Endothelial cell of umbilical vein (primary cell): ENCODE results near the gene KRTAP5-2. TPM values are rescaled to one million over a fixed set of nuclear protein-coding genes. Genes with fewer than 3 reads are reported as not detected.

Experiments
- BruUV-seq: library from RNA; stranded (reverse); fragments of 400-500 nt; replicated peaks from 2 replicates; lab custom pipeline; 2021; lab: Mats Ljungman, UMichigan
- CTCF ChIA-PET: fragments of 300-600, 350-600 bp; sonication (Branson Sonifier 250); formaldehyde crosslinking; loops from one replicate; lab custom pipeline; 2021; ENCODE audit warnings: antibody characterized with exemption, inconsistent platforms; lab: Charles Lee
- POLR2A ChIA-PET: fragments of 300-600, 350-600 bp; sonication (Branson Sonifier 250); formaldehyde crosslinking; loops from one replicate; lab custom pipeline; 2021; ENCODE audit warnings: antibody characterized with exemption, inconsistent platforms; lab: Charles Lee
- DNase-seq: peaks from one replicate; pipeline ENCODE4 v3.0.0-alpha.2; 2011; ENCODE audit warnings: low read depth, low spot score
- FAIRE-seq: peaks from 2 replicates; lab custom pipeline; 2011; peaks lifted over from hg19 to GRCh38; lab: Jason Lieb, UNC
- H2AFZ ChIP-seq: 2 replicates; pipeline ENCODE4 v1.6.0; 2012; ENCODE audit warnings: low read depth, low read length, control low read depth, inconsistent platforms
- H3K27ac ChIP-seq: 2 replicates; pipeline ENCODE4 v1.5.1; 2011; ENCODE audit warnings: low read depth, mild to moderate bottlenecking, control low read depth, low read length, moderate library complexity; ENCODE audit not compliant: insufficient read depth
- H3K27me3 ChIP-seq, 2 experiments: 2 replicates each; pipeline versions ENCODE4 v1.6.0 to v1.6.1; 2011; ENCODE audit warnings: low read length in 2 of 2, mixed read lengths in 1 of 2; ENCODE audit not compliant: control insufficient read depth in 2 of 2, insufficient read depth in 2 of 2
- H3K36me3 ChIP-seq, 2 experiments: 2 replicates in 1 of 2; 3 replicates in 1 of 2; pipeline ENCODE4 v1.5.1; 2011; ENCODE audit warnings: low read length in 2 of 2, mild to moderate bottlenecking in 1 of 2, moderate library complexity in 1 of 2; ENCODE audit not compliant: control insufficient read depth in 2 of 2, insufficient read depth in 2 of 2; ENCODE audit errors: extremely low read depth in 1 of 2
- H3K4me1 ChIP-seq: 3 replicates; pipeline ENCODE4 v1.5.1; 2011; ENCODE audit warnings: mild to moderate bottlenecking, low read length; ENCODE audit not compliant: control insufficient read depth, insufficient read depth; ENCODE audit errors: extremely low read depth
- H3K4me2 ChIP-seq: 2 replicates; pipeline ENCODE4 v1.6.1; 2011; ENCODE audit warnings: low read length, control low read depth, mixed read lengths; ENCODE audit not compliant: insufficient read depth
- H3K4me3 ChIP-seq, 3 experiments: fragments of 200-600 bp in 1 of 3; sonication (generic), shearing (Covaris generic) in 1 of 3; replicated peaks in 1 of 3; 2 replicates each; pipeline ENCODE4 v1.5.1; 2011 to 2016; ENCODE audit warnings: control low read depth in 3 of 3, low read length in 3 of 3, mild to moderate bottlenecking in 2 of 3, inconsistent platforms in 1 of 3, low read depth in 1 of 3, moderate library complexity in 1 of 3; ENCODE audit not compliant: insufficient read depth in 1 of 3
- H3K79me2 ChIP-seq: 2 replicates; pipeline ENCODE4 v1.6.0; 2012; ENCODE audit warnings: low read length, inconsistent platforms; ENCODE audit not compliant: control insufficient read depth, insufficient read depth
- H3K9ac ChIP-seq: replicated peaks from 2 replicates; pipeline ENCODE3; 2011; ENCODE audit warnings: low read length, control low read depth; ENCODE audit not compliant: insufficient read depth; ENCODE audit errors: extremely low read depth
- H3K9me1 ChIP-seq: replicated peaks from 3 replicates; pipeline ENCODE4 v1.6.0; 2011; ENCODE audit warnings: mild to moderate bottlenecking, low read length; ENCODE audit not compliant: control insufficient read depth, insufficient read depth; ENCODE audit errors: extremely low read depth
- H3K9me3 ChIP-seq: replicated peaks from 2 replicates; pipeline ENCODE4 v1.5.1; 2012; ENCODE audit warnings: low read length, inconsistent platforms; ENCODE audit not compliant: control insufficient read depth, insufficient read depth
- H4K20me1 ChIP-seq: replicated peaks from 2 replicates; pipeline ENCODE3; 2011; ENCODE audit warnings: mild to moderate bottlenecking, low read length; ENCODE audit not compliant: control insufficient read depth, insufficient read depth; ENCODE audit errors: extremely low read depth
- EZH2 ChIP-seq: IDR thresholded peaks from 2 replicates; pipeline ENCODE4 v1.6.1; 2012; ENCODE audit warnings: borderline replicate concordance, low read depth, mild to moderate bottlenecking, moderate library complexity, low read length, inconsistent platforms; ENCODE audit not compliant: severe bottlenecking
- GATA2 ChIP-seq: IDR thresholded peaks from 2 replicates; pipeline ENCODE4 v1.7.0; 2011; ENCODE audit warnings: low read depth, mild to moderate bottlenecking, moderate library complexity, mixed read lengths, low read length; ENCODE audit not compliant: insufficient read length, insufficient read depth
- JUN ChIP-seq: IDR thresholded peaks from 2 replicates; pipeline ENCODE4 v1.6.1; 2011; ENCODE audit warnings: borderline replicate concordance, low read depth; ENCODE audit not compliant: insufficient read length, insufficient read depth
- dilution Hi-C: fragments of 300-500 bp; cut with MboI; formaldehyde crosslinking; loops from one replicate; pipeline ENCODE4 v1.15.0; 2019; ENCODE audit warnings: low sequenced_read_pairs; ENCODE audit not compliant: extremely low pct_ligation_motif_present
- intact Hi-C: fragments of 100-400 bp; cut with micrococcal nuclease; formaldehyde crosslinking; loops from one replicate; pipeline ENCODE4 v1.10.0; 2022
- polyA plus RNA-seq, 4 experiments: library from polyadenylated mRNA; depleted of rRNA in 3 of 4; stranded (reverse) in 3 of 4; unstranded in 1 of 4; fragments of >200 nt; gene quantifications; 2 replicates each; pipeline versions ENCODE4 v1.2.1 to v1.2.3, GENCODE V29; 2011 to 2012; ENCODE audit warnings: missing spikeins in 1 of 4
- total RNA-seq: library from RNA; stranded (reverse); gene quantifications from 2 replicates; pipeline ENCODE4 v1.2.3, GENCODE V29; 2021

Gene KRTAP5-2
- total and polyA plus RNA-seq, 2 donors (not counting 3 experiments of a cell fraction or from before 2014, with no cell fraction given), result not detected

- H4K20me1 ChIP-seq, result no peaks in the 10 kb centered on the region
- H3K4me3 ChIP-seq, result peak overlapping the region in 2 of 3 experiments; percentile 26 to 40
- no peaks in the 10 kb centered on the region for H3K36me3 ChIP-seq
- no peaks in the 10 kb centered on the region for H3K9me3 ChIP-seq
- H3K79me2 ChIP-seq, result no peaks in the 10 kb centered on the region
- FAIRE-seq (no peak), DNase-seq (no peak)
- POLR2A ChIA-PET, result no interaction called here
- intact Hi-C loops (loop anchor here (5.0 to 10.0 kb wide), 3 partner anchors 34 to 309 kb away; partner anchors contain the start of gene TOLLIP), dilution Hi-C loops (no loop called here)
- no peak overlapping the region for H2AFZ ChIP-seq
- H3K27me3 ChIP-seq, result peaks cover 10 to 16% of the 10 kb centered on the region in 2 experiments
- H3K9ac ChIP-seq, result peak overlapping the region; percentile 38
- CTCF ChIA-PET, result interaction anchor here (0.8 to 2.5 kb wide), 2 partner anchors 13 to 24 kb away, joined by 3 to 14 read pairs; no protein-coding TSS in a partner anchor
- H3K4me1 ChIP-seq, result peaks cover 5% of the 10 kb centered on the region
- peak overlapping the region; percentile 39 for H3K4me2 ChIP-seq
- no TSS peak for BruUV-seq
- TF ChIP-seq EZH2 (peak; percentile 48), GATA2 (no peak)
- H3K27ac ChIP-seq, result no peak overlapping the region
- no peaks in the 10 kb centered on the region for H3K9me1 ChIP-seq
Observed at GRCh38 chr11:1570896-1571759, 27.0 kb downstream of the KRTAP5-2 start.

- no peaks in the 10 kb centered on the region for H4K20me1 ChIP-seq
- no peaks in the 10 kb centered on the region for H3K9me3 ChIP-seq
- no peak for DNase-seq
- POLR2A ChIA-PET, result no interaction called here
- H3K27ac ChIP-seq, result no peak overlapping the region
- no peaks in the 10 kb centered on the region for H3K79me2 ChIP-seq
- dilution Hi-C loops, result no loop called here
- CTCF ChIA-PET, result interaction anchor here (0.8 to 2.5 kb wide), 4 partner anchors 12 to 25 kb away, joined by 3 to 14 read pairs (median 4); no protein-coding TSS in a partner anchor
- no peak for FAIRE-seq
- intact Hi-C loops, result loop anchor here (5.0 to 10.0 kb wide), 3 partner anchors 33 to 308 kb away; partner anchors contain the start of gene TOLLIP
- BruUV-seq, result TSS peak; percentile 44
- TF ChIP-seq JUN (no peak), GATA2 (no peak), EZH2 (no peak)
- no peak overlapping the region for H3K4me3 ChIP-seq
- no peaks in the 10 kb centered on the region for H3K36me3 ChIP-seq
- H3K4me2 ChIP-seq, result no peak overlapping the region
- no peaks in the 10 kb centered on the region for H3K9me1 ChIP-seq
- no peak overlapping the region for H2AFZ ChIP-seq
- H3K27me3 ChIP-seq, result peaks cover 10 to 16% of the 10 kb centered on the region in 2 experiments
- H3K9ac ChIP-seq, result no peak overlapping the region
- peaks cover 5% of the 10 kb centered on the region for H3K4me1 ChIP-seq
Observed at GRCh38 chr11:1570531-1570895, 27.6 kb downstream of the KRTAP5-2 start.
